WTC11 (cell line): ENCODE results near the gene MYBPC2. TPM values are rescaled to one million over a fixed set of nuclear protein-coding genes. Genes with fewer than 3 reads are reported as not detected.

Experiments used
- ATAC-seq: fragments of 200-7000 bp; cut with Tn5 transposase; 2 replicates; pipeline ENCODE4 v1.10.0; 2021; ENCODE audit warnings: mild to moderate bottlenecking, moderate library complexity
- CTCF ChIA-PET: fragments of 300-600 bp; sonication (Branson Sonifier 250); formaldehyde crosslinking; loops from one replicate; lab custom pipeline; 2021; ENCODE audit warnings: antibody characterized with exemption; lab: Charles Lee
- POLR2A ChIA-PET: fragments of 350-600 bp; sonication (Branson Sonifier 250); formaldehyde crosslinking; loops from one replicate; lab custom pipeline; 2021; ENCODE audit warnings: antibody characterized with exemption; lab: Charles Lee
- DNase-seq: peaks from one replicate; pipeline ENCODE4 v3.0.0; 2021; ENCODE audit warnings: low spot score
- H3K27ac Mint-ChIP-seq: 2 replicates; pipeline ENCODE4 v1.8.0; 2021; ENCODE audit warnings: mixed read lengths
- H3K27me3 Mint-ChIP-seq: 2 replicates; pipeline ENCODE4 v1.8.0; 2021; ENCODE audit warnings: low read depth, mild to moderate bottlenecking, moderate library complexity, mixed read lengths
- H3K36me3 Mint-ChIP-seq: 2 replicates; pipeline ENCODE4 v1.8.0; 2021; ENCODE audit warnings: mixed read lengths
- H3K4me1 Mint-ChIP-seq: 2 replicates; pipeline ENCODE4 v1.8.0; 2022; ENCODE audit warnings: mixed read lengths
- H3K4me3 Mint-ChIP-seq: 2 replicates; pipeline ENCODE4 v1.8.0; 2021; ENCODE audit warnings: mild to moderate bottlenecking, moderate library complexity, mixed read lengths
- H3K9me3 Mint-ChIP-seq: 2 replicates; pipeline ENCODE4 v1.8.0; 2021; ENCODE audit warnings: mixed read lengths
- ATF1 ChIP-seq: sonication (generic); formaldehyde crosslinking; IDR thresholded peaks from 2 replicates; pipeline ENCODE4 v1.8.1; 2023; ENCODE audit warnings: mild to moderate bottlenecking, moderate library complexity, missing genetic modification reagents
- CREB1 ChIP-seq: sonication (generic); formaldehyde crosslinking; IDR thresholded peaks from 2 replicates; pipeline ENCODE4 v1.8.0; 2023; ENCODE audit warnings: mild to moderate bottlenecking, missing genetic modification reagents
- ESRRA ChIP-seq: sonication (generic); formaldehyde crosslinking; IDR thresholded peaks from 2 replicates; pipeline ENCODE4 v1.8.1; 2022; ENCODE audit warnings: mild to moderate bottlenecking, missing genetic modification reagents, borderline replicate concordance
- GABPB1 ChIP-seq: sonication (generic); formaldehyde crosslinking; IDR thresholded peaks from 2 replicates; pipeline ENCODE4 v1.8.1; 2023; ENCODE audit warnings: mild to moderate bottlenecking, missing genetic modification reagents
- JUN ChIP-seq: sonication (generic); formaldehyde crosslinking; IDR thresholded peaks from 2 replicates; pipeline ENCODE4 v1.8.0; 2023; ENCODE audit warnings: mild to moderate bottlenecking, missing genetic modification reagents
- OVOL2 ChIP-seq: fragments of 250-450 bp; sonication (Bioruptor Pico); IDR thresholded peaks from 2 replicates; pipeline ENCODE4 v1.9.0; 2021; ENCODE audit warnings: mild to moderate bottlenecking, borderline replicate concordance
- PRRX2 ChIP-seq: fragments of 250-450 bp; sonication (Bioruptor Pico); IDR thresholded peaks from 2 replicates; pipeline ENCODE4 v1.8.0; 2021; ENCODE audit warnings: mild to moderate bottlenecking
- RORB ChIP-seq: fragments of 250-450 bp; sonication (Bioruptor Pico); IDR thresholded peaks from 2 replicates; pipeline ENCODE4 v1.9.0; 2021; ENCODE audit warnings: mild to moderate bottlenecking
- TEAD4 ChIP-seq: sonication (generic); formaldehyde crosslinking; IDR thresholded peaks from 2 replicates; pipeline ENCODE4 v1.8.0; 2022; ENCODE audit warnings: mild to moderate bottlenecking, missing genetic modification reagents
- ZNF396 ChIP-seq: fragments of 250-450 bp; sonication (Bioruptor Pico); IDR thresholded peaks from 2 replicates; pipeline ENCODE4 v1.8.0; 2021; ENCODE audit warnings: mild to moderate bottlenecking, moderate library complexity, borderline replicate concordance
- ZNF416 ChIP-seq: fragments of 250-450 bp; sonication (Bioruptor Pico); IDR thresholded peaks from 2 replicates; pipeline ENCODE4 v1.9.0; 2021; ENCODE audit warnings: mild to moderate bottlenecking, inconsistent platforms
- ZNF423 ChIP-seq: fragments of 250-450 bp; sonication (Bioruptor Pico); IDR thresholded peaks from 2 replicates; pipeline ENCODE4 v2.1.2; 2022; ENCODE audit warnings: mild to moderate bottlenecking, moderate library complexity
- ZNF671 ChIP-seq: fragments of 250-450 bp; sonication (Bioruptor Pico); IDR thresholded peaks from 2 replicates; pipeline ENCODE4 v1.8.0; 2021; ENCODE audit warnings: mild to moderate bottlenecking
- total RNA-seq: library from RNA; stranded (reverse); gene quantifications from 3 replicates; pipeline ENCODE4 v1.2.3, GENCODE V29; 2021
- TF ChIP-seq, protein P1 (sequence below): sonication (generic); formaldehyde crosslinking; IDR thresholded peaks from 2 replicates; pipeline ENCODE4 v1.8.0; 2023; ENCODE audit warnings: missing genetic modification reagents
- TF ChIP-seq, protein P2 (sequence below): sonication (generic); formaldehyde crosslinking; IDR thresholded peaks from 2 replicates; pipeline ENCODE4 v1.8.0; 2022; ENCODE audit warnings: mild to moderate bottlenecking, missing genetic modification reagents
- TF ChIP-seq, protein P3 (sequence below): sonication (generic); formaldehyde crosslinking; IDR thresholded peaks from 2 replicates; pipeline ENCODE4 v1.8.0; 2022; ENCODE audit warnings: mild to moderate bottlenecking, missing genetic modification reagents
- TF ChIP-seq, protein P4 (sequence below): sonication (generic); formaldehyde crosslinking; IDR thresholded peaks from 2 replicates; pipeline ENCODE4 v1.8.0; 2023; ENCODE audit warnings: missing genetic modification reagents, mild to moderate bottlenecking, borderline replicate concordance
- TF ChIP-seq, protein P5 (sequence below): sonication (generic); formaldehyde crosslinking; IDR thresholded peaks from 2 replicates; pipeline ENCODE4 v1.8.1; 2022; ENCODE audit warnings: missing genetic modification reagents, borderline replicate concordance
- TF ChIP-seq, protein P6 (sequence below): sonication (generic); formaldehyde crosslinking; IDR thresholded peaks from 2 replicates; pipeline ENCODE4 v1.8.1; 2023; ENCODE audit warnings: mild to moderate bottlenecking, missing genetic modification reagents, borderline replicate concordance

MYBPC2 gene
- total RNA-seq, 1 experiment from 2014 or later = 2.6 TPM

DNA sequence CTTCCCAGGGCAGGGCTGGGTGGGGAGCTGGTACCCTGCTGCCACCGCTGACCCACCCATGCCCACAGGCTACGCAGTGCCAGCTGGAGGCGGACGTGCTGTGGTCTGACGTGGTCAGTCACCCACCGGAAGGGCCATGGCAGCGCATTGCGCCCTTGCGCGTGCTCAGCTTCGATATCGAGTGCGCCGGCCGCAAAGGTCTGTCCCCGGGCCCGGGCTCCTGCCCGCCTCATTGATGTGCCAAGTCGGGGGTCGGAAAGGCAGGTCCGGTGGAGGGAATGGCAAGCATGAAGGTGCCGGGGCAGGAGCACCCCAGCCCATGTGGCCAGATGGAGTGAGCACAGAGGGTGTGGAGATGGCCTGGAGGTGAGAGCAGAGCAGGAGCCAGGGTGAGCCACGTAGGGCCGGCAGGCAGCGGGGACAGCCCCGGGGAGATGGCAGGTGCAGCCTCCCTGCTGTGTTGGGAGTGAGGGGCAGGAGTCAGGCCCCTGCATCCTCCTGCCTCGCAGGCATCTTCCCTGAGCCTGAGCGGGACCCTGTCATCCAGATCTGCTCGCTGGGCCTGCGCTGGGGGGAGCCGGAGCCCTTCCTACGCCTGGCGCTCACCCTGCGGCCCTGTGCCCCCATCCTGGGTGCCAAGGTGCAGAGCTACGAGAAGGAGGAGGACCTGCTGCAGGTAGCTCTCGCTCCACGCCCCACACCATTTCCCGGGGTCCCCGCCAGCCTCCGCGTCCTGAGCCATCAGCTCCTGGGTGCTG, 30.0 kb upstream of the MYBPC2 start (continued):
- TF ChIP-seq, protein P1, sequence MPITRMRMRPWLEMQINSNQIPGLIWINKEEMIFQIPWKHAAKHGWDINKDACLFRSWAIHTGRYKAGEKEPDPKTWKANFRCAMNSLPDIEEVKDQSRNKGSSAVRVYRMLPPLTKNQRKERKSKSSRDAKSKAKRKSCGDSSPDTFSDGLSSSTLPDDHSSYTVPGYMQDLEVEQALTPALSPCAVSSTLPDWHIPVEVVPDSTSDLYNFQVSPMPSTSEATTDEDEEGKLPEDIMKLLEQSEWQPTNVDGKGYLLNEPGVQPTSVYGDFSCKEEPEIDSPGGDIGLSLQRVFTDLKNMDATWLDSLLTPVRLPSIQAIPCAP = no peak
- no peak for TF ChIP-seq ZNF396 (CRISPR knock-in tag)
- no peak for TF ChIP-seq JUN
- no peak for TF ChIP-seq OVOL2 (CRISPR knock-in tag)
- no peak for TF ChIP-seq ZNF423

DNA sequence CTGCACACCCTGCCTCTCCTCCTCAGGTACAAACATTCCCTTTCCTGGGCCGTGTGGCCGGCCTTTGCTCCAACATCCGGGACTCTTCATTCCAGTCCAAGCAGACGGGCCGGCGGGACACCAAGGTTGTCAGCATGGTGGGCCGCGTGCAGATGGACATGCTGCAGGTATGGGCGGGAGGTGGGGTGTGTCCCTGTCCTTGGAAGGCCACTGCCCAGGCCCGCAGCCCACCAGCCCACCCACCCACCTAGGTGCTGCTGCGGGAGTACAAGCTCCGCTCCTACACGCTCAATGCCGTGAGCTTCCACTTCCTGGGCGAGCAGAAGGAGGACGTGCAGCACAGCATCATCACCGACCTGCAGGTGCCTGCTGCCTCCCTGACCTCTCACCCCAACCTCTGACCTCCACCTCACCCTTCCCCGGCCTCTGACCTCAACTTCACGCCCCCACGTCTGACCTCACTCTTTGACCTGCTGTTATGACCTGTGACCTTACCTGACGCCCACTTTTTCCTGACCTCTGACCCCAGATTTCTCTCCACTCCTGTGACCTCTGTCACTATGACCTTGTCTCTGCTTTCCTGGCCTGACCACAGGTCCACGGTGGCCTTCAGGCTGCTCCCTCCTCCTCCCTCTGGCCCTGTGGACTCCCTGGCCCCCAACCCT, 26.4 kb upstream of the MYBPC2 start:
- no peak for DNase-seq
- no peak overlapping the region for H3K4me3 Mint-ChIP-seq
- TF ChIP-seq, protein P2, sequence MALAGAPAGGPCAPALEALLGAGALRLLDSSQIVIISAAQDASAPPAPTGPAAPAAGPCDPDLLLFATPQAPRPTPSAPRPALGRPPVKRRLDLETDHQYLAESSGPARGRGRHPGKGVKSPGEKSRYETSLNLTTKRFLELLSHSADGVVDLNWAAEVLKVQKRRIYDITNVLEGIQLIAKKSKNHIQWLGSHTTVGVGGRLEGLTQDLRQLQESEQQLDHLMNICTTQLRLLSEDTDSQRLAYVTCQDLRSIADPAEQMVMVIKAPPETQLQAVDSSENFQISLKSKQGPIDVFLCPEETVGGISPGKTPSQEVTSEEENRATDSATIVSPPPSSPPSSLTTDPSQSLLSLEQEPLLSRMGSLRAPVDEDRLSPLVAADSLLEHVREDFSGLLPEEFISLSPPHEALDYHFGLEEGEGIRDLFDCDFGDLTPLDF = no peak
- TF ChIP-seq, all 79 proteins: peak for 0
- POLR2A ChIA-PET = no interaction called here
- H3K27me3 Mint-ChIP-seq = no peaks in the 10 kb centered on the region; the same call in 1 of the 2 replicates
- peaks cover 34% of the 10 kb centered on the region for H3K36me3 Mint-ChIP-seq
- CTCF ChIA-PET = interaction anchor here (1.8 kb wide), 1 partner anchor 37 kb away, joined by 5 read pairs; no protein-coding TSS in a partner anchor
- H3K9me3 Mint-ChIP-seq = no peaks in the 10 kb centered on the region
- H3K4me1 Mint-ChIP-seq = no peaks in the 10 kb centered on the region
- no peak for ATAC-seq
- no peak overlapping the region for H3K27ac Mint-ChIP-seq

DNA sequence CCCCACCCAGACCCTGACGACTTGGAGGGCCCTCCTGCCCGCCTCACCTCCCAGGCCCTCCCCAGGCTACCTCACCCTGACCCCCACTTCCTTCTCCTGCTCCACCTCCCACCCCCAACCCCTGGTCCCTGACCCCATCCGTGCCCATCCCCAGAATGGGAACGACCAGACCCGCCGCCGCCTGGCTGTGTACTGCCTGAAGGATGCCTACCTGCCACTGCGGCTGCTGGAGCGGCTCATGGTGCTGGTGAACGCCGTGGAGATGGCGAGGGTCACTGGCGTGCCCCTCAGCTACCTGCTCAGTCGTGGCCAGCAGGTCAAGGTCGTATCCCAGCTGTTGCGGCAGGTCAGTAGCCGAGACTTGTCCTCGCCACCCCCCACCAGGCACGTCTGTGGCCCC, 25.9 kb upstream of the MYBPC2 start:
- ChIA-PET CTCF (no interaction called here), POLR2A (no interaction called here)
- Mint-ChIP-seq H3K4me3 (no peak overlapping the region), H3K27me3 (no peaks in the 10 kb centered on the region; the same call in 1 of the 2 replicates), H3K9me3 (no peaks in the 10 kb centered on the region), H3K27ac (no peak overlapping the region), H3K4me1 (no peaks in the 10 kb centered on the region), H3K36me3 (peaks cover 39% of the 10 kb centered on the region)
- DNase-seq = no peak
- ATAC-seq = no peak
- TF ChIP-seq ZNF671 (CRISPR knock-in tag) (no peak), GABPB1 (no peak), ESRRA (CRISPR knock-in tag) (no peak), ZNF416 (CRISPR knock-in tag) (no peak), ATF1 (no peak), CREB1 (CRISPR knock-in tag) (no peak), JUN (no peak), TEAD4 (CRISPR knock-in tag) (no peak), PRRX2 (no peak), RORB (CRISPR knock-in tag) (no peak)
- TF ChIP-seq, protein P3, sequence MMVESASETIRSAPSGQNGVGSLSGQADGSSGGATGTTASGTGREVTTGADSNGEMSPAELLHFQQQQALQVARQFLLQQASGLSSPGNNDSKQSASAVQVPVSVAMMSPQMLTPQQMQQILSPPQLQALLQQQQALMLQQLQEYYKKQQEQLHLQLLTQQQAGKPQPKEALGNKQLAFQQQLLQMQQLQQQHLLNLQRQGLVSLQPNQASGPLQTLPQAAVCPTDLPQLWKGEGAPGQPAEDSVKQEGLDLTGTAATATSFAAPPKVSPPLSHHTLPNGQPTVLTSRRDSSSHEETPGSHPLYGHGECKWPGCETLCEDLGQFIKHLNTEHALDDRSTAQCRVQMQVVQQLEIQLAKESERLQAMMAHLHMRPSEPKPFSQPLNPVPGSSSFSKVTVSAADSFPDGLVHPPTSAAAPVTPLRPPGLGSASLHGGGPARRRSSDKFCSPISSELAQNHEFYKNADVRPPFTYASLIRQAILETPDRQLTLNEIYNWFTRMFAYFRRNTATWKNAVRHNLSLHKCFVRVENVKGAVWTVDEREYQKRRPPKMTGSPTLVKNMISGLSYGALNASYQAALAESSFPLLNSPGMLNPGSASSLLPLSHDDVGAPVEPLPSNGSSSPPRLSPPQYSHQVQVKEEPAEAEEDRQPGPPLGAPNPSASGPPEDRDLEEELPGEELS (CRISPR knock-in tag) = no peak
- TF ChIP-seq, protein P4, sequence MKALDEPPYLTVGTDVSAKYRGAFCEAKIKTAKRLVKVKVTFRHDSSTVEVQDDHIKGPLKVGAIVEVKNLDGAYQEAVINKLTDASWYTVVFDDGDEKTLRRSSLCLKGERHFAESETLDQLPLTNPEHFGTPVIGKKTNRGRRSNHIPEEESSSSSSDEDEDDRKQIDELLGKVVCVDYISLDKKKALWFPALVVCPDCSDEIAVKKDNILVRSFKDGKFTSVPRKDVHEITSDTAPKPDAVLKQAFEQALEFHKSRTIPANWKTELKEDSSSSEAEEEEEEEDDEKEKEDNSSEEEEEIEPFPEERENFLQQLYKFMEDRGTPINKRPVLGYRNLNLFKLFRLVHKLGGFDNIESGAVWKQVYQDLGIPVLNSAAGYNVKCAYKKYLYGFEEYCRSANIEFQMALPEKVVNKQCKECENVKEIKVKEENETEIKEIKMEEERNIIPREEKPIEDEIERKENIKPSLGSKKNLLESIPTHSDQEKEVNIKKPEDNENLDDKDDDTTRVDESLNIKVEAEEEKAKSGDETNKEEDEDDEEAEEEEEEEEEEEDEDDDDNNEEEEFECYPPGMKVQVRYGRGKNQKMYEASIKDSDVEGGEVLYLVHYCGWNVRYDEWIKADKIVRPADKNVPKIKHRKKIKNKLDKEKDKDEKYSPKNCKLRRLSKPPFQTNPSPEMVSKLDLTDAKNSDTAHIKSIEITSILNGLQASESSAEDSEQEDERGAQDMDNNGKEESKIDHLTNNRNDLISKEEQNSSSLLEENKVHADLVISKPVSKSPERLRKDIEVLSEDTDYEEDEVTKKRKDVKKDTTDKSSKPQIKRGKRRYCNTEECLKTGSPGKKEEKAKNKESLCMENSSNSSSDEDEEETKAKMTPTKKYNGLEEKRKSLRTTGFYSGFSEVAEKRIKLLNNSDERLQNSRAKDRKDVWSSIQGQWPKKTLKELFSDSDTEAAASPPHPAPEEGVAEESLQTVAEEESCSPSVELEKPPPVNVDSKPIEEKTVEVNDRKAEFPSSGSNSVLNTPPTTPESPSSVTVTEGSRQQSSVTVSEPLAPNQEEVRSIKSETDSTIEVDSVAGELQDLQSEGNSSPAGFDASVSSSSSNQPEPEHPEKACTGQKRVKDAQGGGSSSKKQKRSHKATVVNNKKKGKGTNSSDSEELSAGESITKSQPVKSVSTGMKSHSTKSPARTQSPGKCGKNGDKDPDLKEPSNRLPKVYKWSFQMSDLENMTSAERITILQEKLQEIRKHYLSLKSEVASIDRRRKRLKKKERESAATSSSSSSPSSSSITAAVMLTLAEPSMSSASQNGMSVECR (CRISPR knock-in tag) = no peak
- TF ChIP-seq, protein P5, sequence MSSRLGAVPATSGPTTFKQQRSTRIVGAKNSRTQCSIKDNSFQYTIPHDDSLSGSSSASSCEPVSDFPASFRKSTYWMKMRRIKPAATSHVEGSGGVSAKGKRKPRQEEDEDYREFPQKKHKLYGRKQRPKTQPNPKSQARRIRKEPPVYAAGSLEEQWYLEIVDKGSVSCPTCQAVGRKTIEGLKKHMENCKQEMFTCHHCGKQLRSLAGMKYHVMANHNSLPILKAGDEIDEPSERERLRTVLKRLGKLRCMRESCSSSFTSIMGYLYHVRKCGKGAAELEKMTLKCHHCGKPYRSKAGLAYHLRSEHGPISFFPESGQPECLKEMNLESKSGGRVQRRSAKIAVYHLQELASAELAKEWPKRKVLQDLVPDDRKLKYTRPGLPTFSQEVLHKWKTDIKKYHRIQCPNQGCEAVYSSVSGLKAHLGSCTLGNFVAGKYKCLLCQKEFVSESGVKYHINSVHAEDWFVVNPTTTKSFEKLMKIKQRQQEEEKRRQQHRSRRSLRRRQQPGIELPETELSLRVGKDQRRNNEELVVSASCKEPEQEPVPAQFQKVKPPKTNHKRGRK (CRISPR knock-in tag) = no peak
- TF ChIP-seq, protein P6, sequence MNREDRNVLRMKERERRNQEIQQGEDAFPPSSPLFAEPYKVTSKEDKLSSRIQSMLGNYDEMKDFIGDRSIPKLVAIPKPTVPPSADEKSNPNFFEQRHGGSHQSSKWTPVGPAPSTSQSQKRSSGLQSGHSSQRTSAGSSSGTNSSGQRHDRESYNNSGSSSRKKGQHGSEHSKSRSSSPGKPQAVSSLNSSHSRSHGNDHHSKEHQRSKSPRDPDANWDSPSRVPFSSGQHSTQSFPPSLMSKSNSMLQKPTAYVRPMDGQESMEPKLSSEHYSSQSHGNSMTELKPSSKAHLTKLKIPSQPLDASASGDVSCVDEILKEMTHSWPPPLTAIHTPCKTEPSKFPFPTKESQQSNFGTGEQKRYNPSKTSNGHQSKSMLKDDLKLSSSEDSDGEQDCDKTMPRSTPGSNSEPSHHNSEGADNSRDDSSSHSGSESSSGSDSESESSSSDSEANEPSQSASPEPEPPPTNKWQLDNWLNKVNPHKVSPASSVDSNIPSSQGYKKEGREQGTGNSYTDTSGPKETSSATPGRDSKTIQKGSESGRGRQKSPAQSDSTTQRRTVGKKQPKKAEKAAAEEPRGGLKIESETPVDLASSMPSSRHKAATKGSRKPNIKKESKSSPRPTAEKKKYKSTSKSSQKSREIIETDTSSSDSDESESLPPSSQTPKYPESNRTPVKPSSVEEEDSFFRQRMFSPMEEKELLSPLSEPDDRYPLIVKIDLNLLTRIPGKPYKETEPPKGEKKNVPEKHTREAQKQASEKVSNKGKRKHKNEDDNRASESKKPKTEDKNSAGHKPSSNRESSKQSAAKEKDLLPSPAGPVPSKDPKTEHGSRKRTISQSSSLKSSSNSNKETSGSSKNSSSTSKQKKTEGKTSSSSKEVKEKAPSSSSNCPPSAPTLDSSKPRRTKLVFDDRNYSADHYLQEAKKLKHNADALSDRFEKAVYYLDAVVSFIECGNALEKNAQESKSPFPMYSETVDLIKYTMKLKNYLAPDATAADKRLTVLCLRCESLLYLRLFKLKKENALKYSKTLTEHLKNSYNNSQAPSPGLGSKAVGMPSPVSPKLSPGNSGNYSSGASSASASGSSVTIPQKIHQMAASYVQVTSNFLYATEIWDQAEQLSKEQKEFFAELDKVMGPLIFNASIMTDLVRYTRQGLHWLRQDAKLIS = no peak
